Stimulated activated CD4-positive, alpha-beta T cell treated with anti-CD3 and anti-CD28 coated beads, Interleukin-2, amount 100 ng/mL, for 48 hours (primary cell): Measurements from ENCODE around the gene PRR20B.
"Not testable (repeated sequence)": the region's sequence is repeated elsewhere in the genome, so short reads cannot be mapped to it uniquely, and the experiment has no call there.

Experiments used
- DNase-seq, 2 donors: peaks; one replicate each; pipeline ENCODE4 v3.0.0-alpha.2; 2020

Gene PRR20B

DNA sequence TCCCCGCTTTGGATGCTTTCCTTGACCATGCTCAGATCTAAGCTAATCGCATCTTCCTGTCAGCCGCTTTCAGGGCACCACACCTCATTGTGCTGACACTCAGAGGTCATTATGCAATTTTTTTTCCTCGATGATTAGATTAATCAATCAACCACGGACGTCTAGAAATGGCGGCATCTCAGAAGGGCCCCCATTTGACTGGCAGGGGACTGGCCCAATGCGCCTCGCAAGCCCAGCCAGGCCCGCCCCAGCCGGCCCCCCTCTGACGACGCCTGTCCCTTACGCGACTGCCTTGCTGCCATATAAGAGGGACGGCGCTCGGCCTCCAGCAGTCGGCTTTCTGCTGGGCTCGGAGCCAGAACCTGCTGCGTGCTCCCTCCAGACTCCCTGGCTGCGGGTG is at the start of gene PRR20B:
TSS of gene PRR20B (plus strand) at position 301 of the 400 bp plus-strand sequence. CDS start 387 bp downstream, outside the sequence.
- not testable (repeated sequence) for DNase-seq

GRCh38 chr13:57114945-57115344 is 32.3 kb upstream of the PRR20B start:
- DNase-seq = no peak

DNA sequence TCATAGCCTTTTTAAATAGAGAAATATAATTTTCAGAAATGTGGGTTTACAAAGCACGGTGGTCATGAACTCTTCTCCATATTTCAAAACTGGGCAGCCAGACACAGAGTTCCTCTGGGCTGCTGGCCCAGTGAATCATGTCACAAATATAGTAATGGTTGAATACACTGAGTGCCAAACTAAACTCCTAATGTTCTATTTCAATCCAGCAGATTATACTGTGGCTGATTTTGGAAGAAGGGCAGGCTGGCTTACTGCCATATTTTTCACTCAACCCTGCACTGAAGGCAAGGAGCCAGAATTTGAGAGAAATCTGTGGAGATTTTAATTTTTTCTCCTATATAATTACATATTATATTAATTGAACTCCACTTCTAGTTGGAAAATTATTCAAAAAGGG is 23.6 kb upstream of the PRR20B start:
- DNase-seq = no peak

- no peak for DNase-seq
Observed at GRCh38 chr13:57128909-57129308, 18.4 kb upstream of the PRR20B start.

DNA sequence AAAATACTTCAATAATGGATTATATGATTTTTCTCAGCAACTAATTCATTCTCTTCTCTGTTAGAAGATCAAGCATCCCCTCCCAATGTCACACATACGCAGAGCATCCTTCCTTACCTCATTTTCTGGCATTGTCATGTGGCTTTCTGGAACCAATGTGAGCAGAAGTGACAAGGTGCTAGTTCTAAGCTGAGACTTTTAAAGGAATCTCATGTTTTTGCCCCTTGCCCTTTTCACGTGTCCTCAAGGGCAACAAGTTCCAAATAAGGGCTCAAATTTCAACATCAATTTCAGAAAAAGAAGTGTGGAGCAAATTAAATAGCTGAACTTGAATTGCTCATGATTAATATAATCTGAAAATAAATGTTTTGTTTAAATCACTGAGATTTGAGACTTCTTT is 11.2 kb upstream of the PRR20B start:
- no peak for DNase-seq

DNA sequence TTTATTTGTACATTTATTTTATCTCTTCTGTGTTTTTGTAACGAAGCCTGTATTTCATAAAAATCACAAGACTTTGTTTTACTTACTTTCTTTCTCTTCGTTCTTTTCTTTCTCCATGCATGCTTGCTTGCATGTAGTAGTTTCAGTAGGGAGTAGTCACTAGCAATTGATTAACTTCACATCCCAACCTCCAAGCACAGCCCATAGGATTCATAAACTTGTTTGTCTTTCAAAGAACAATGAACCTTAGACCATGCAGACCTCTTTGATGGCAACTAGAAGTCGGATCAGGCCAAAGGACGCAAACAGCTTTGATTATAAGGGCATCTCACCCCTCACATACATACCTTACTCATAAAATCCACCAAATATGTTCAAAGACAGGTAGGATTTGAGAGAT is 9.7 kb upstream of the PRR20B start:
- no peak for DNase-seq

- no peak for DNase-seq
Observed at GRCh38 chr13:57138988-57139387, 8.3 kb upstream of the PRR20B start.

- DNase-seq = not testable (repeated sequence)
Observed at GRCh38 chr13:57139781-57140180, 7.5 kb upstream of the PRR20B start.

GRCh38 chr13:57140235-57140968 is 6.9 kb upstream of the PRR20B start, which contains the start of gene PRR20A:
Gene PRR20A (plus strand): TSS chr13:57140918. CDS start chr13:57141305, 387 bp downstream.
- not testable (repeated sequence) for DNase-seq

GRCh38 chr13:57148106-57148505 is 818 bp downstream of the PRR20B start:
- not testable (repeated sequence) for DNase-seq

- not testable (repeated sequence) for DNase-seq
Observed at GRCh38 chr13:57153761-57154160, 6.5 kb downstream of the PRR20B start, which contains the start of gene PRR20C. Gene PRR20C (plus strand): TSS chr13:57154061. CDS start chr13:57154448, 387 bp downstream.

GRCh38 chr13:57160332-57160731 is 13.0 kb downstream of the PRR20B start, which contains the start of gene PRR20D:
Gene PRR20D (plus strand): TSS chr13:57160632. CDS start chr13:57161019, 387 bp downstream.
- not testable (repeated sequence) for DNase-seq

DNA sequence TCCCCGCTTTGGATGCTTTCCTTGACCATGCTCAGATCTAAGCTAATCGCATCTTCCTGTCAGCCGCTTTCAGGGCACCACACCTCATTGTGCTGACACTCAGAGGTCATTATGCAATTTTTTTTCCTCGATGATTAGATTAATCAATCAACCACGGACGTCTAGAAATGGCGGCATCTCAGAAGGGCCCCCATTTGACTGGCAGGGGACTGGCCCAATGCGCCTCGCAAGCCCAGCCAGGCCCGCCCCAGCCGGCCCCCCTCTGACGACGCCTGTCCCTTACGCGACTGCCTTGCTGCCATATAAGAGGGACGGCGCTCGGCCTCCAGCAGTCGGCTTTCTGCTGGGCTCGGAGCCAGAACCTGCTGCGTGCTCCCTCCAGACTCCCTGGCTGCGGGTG is 19.6 kb downstream of the PRR20B start, which contains the start of gene PRR20E:
TSS of gene PRR20E (plus strand) at position 301 of the 400 bp plus-strand sequence. CDS start 387 bp downstream, outside the sequence.
- not testable (repeated sequence) for DNase-seq

GRCh38 chr13:57191667-57192066 is 44.4 kb downstream of the PRR20B start:
- DNase-seq = no peak
